Measurements from ENCODE around the gene ZFP69. TPM values are rescaled to one million over a fixed set of nuclear protein-coding genes. Genes with fewer than 3 reads are reported as not detected.

Gene ZFP69
- total RNA-seq, 1 experiment from 2014 or later = 7.1 TPM

DNA sequence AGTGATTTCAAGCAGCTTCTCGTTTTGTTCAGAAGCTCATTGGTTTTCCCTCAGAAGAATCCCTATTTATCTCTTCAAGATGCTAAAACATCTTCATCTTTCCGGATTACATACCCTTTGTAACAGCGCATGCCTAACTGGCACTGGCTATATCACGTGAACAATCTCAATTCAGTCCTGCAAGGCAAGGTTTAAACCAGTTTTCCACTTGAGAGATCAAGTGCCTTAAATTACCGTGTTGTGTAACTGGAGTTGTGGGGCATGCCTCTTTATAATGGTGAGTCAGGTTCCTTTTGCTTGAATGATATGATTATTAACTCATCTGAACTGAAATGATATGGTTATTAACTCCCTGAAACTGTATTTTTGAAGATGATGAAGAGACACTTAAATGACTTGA is 37.8 kb upstream of the ZFP69 start:
- Histone ChIP-seq H3K27me3 (replicated peaks; ENCODE audit: insufficient read depth, low read depth, low read length, poor library complexity) (no peaks in the 10 kb centered on the region), H3K9me3 (ENCODE audit: low read depth, low read length, poor library complexity, severe bottlenecking) (no peaks in the 10 kb centered on the region), H3K4me3 (ENCODE audit: low read depth, low read length, poor library complexity, severe bottlenecking) (no peak overlapping the region), H3K36me3 (ENCODE audit: insufficient read depth, low read length, poor library complexity, severe bottlenecking) (no peaks in the 10 kb centered on the region), H3K4me1 (ENCODE audit: insufficient read depth, low read length, poor library complexity, severe bottlenecking) (no peaks in the 10 kb centered on the region), H3K27ac (ENCODE audit: low read depth, low read length, poor library complexity, severe bottlenecking) (no peak overlapping the region)
- DNase-seq (ENCODE audit: low spot score) = no peak
- BruUV-seq (replicated peaks) = no TSS peak
- TF ChIP-seq EZH2 (IDR thresholded peaks at IDR 0.05; ENCODE audit: borderline replicate concordance, low read depth, low read length, poor library complexity, severe bottlenecking) = no peak
- TF ChIP-seq, protein P1, sequence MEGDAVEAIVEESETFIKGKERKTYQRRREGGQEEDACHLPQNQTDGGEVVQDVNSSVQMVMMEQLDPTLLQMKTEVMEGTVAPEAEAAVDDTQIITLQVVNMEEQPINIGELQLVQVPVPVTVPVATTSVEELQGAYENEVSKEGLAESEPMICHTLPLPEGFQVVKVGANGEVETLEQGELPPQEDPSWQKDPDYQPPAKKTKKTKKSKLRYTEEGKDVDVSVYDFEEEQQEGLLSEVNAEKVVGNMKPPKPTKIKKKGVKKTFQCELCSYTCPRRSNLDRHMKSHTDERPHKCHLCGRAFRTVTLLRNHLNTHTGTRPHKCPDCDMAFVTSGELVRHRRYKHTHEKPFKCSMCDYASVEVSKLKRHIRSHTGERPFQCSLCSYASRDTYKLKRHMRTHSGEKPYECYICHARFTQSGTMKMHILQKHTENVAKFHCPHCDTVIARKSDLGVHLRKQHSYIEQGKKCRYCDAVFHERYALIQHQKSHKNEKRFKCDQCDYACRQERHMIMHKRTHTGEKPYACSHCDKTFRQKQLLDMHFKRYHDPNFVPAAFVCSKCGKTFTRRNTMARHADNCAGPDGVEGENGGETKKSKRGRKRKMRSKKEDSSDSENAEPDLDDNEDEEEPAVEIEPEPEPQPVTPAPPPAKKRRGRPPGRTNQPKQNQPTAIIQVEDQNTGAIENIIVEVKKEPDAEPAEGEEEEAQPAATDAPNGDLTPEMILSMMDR (conservative IDR thresholded peaks at IDR 0.05; ENCODE audit: low read depth, low read length) = no peak
- ChIA-PET POLR2A (ENCODE audit: low non-redundant PET) (no interaction called here), CTCF (interaction anchor here (1.7 to 3.2 kb wide), 2 partner anchors 101 to 295 kb away, joined by 11 to 22 read pairs; no protein-coding TSS in a partner anchor)
- intact Hi-C loops (cut with micrococcal nuclease; ENCODE audit: unreplicated experiment) = loop anchor here (10.0 kb wide), 1 partner anchor 294 kb away; no protein-coding TSS in a partner anchor

DNA sequence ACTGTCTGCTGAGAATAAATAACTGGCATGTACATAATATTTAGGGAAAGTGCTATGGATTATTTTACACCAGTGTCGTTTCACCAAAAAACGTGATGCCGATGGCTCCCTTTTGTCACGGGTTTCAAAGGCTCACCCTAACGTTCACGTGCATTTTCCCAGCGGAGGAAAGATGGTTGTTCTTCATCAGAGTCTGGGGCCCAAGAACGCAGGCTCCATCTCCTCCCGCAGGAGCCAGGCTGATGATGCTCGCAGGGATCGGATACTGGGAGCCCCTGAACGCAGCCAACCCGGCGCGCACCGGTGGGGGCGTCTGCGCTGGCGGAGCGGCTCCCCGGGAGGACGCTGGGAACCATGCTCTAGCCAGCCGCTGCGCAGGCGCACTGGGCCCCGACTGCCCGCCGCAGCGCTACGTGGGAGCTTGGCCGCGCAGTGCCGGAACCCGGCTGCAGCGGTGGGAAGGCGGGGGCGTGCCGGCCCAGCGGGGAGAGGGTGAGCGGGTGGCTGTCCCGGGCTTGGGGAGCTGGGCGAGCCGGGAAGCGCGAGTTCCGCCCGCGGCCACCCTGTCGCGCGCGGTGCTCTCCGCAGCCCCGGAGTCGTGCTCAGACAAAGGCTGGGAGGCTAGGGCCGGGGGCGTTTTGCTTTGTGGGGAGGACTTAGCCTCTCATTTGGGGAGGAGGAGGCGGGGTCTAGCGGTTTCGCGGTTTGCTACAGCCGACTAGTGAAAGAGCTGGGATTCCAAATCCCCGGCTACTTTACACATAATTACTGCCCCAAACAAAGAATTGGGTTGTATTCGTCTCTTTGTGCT is 27.2 kb upstream of the ZFP69 start, which contains the start of gene ZFP69B:
TSS of gene ZFP69B (plus strand) at position 793 of the 811 bp plus-strand sequence. CDS start 486 bp downstream, outside the sequence.
- ChIA-PET CTCF (interaction anchor here (0.6 to 0.9 kb wide), 2 partner anchors 10 to 12 kb away, joined by 4 read pairs; no protein-coding TSS in a partner anchor), POLR2A (ENCODE audit: low non-redundant PET) (interaction anchor here (0.9 kb wide), 1 partner anchor 81 kb away, joined by 4 read pairs; the partner anchor contains the start of gene ZNF684)
- H3K27ac ChIP-seq (ENCODE audit: low read depth, low read length, poor library complexity, severe bottlenecking) = peak within 1 kb of the TSS; percentile 86
- peaks cover 8% of the 10 kb centered on the region for H3K4me1 ChIP-seq (ENCODE audit: insufficient read depth, low read length, poor library complexity, severe bottlenecking)
- TF ChIP-seq, protein P1 (conservative IDR thresholded peaks at IDR 0.05; ENCODE audit: low read depth, low read length) = no peak
- TF ChIP-seq EZH2 (IDR thresholded peaks at IDR 0.05; ENCODE audit: borderline replicate concordance, low read depth, low read length, poor library complexity, severe bottlenecking) = no peak
- DNase-seq (ENCODE audit: low spot score) = peak; percentile 96
- peak within 1 kb of the TSS; percentile 74 for H3K4me3 ChIP-seq (ENCODE audit: low read depth, low read length, poor library complexity, severe bottlenecking)
- intact Hi-C loops (cut with micrococcal nuclease; ENCODE audit: unreplicated experiment) = no loop called here
- H3K36me3 ChIP-seq (ENCODE audit: insufficient read depth, low read length, poor library complexity, severe bottlenecking) = peaks cover 20% of the 10 kb centered on the region
- no peaks in the 10 kb centered on the region for H3K27me3 ChIP-seq (replicated peaks; ENCODE audit: insufficient read depth, low read depth, low read length, poor library complexity)
- no TSS peak for BruUV-seq (replicated peaks)
- H3K9me3 ChIP-seq (ENCODE audit: low read depth, low read length, poor library complexity, severe bottlenecking) = peaks cover 16% of the 10 kb centered on the region

DNA sequence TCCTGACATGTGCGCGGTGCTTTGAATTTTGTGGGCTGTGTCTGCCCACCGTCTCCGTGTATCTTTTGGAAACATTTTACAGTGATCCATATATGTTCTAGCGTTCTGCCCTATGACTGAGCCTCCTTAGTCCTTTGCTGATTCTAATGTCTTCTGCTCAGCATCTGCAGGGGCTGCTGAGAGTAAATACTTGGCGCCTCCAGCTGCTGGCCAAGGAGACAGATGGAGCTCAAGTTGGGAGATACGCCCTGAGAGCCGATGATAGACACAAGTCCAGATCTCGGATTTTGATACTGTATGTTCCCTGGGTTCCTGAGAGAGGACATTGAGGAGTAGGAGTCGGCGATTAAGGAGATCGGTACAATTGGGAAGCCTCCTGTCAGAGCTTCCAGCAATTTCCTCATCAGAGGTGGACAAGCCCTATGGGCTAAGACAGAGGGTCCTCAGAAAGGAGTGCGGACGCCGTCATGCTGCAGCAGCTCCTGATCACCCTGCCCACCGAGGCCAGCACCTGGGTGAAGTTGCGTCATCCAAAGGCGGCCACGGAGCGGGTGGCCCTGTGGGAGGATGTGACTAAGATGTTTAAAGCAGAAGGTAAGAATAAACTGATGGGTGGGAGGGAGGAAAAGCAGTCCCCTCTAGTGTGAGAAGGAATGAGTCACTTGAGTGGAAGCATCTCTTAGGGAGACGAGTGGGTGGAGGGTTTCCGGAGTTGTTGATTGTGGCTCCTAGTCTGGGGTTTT is 26.4 kb upstream of the ZFP69 start:
- H3K4me3 ChIP-seq (ENCODE audit: low read depth, low read length, poor library complexity, severe bottlenecking) = peak overlapping the region; percentile 74
- H3K36me3 ChIP-seq (ENCODE audit: insufficient read depth, low read length, poor library complexity, severe bottlenecking) = peaks cover 26% of the 10 kb centered on the region
- DNase-seq (ENCODE audit: low spot score) = peak; percentile 83
- H3K27me3 ChIP-seq (replicated peaks; ENCODE audit: insufficient read depth, low read depth, low read length, poor library complexity) = no peaks in the 10 kb centered on the region
- TF ChIP-seq, protein P1 (conservative IDR thresholded peaks at IDR 0.05; ENCODE audit: low read depth, low read length) = no peak
- no peak for TF ChIP-seq EZH2 (IDR thresholded peaks at IDR 0.05; ENCODE audit: borderline replicate concordance, low read depth, low read length, poor library complexity, severe bottlenecking)
- intact Hi-C loops (cut with micrococcal nuclease; ENCODE audit: unreplicated experiment) = no loop called here
- H3K9me3 ChIP-seq (ENCODE audit: low read depth, low read length, poor library complexity, severe bottlenecking) = peaks cover 21% of the 10 kb centered on the region
- H3K4me1 ChIP-seq (ENCODE audit: insufficient read depth, low read length, poor library complexity, severe bottlenecking) = peaks cover 8% of the 10 kb centered on the region
- POLR2A ChIA-PET (ENCODE audit: low non-redundant PET) = interaction anchor here (0.9 kb wide), 1 partner anchor 81 kb away, joined by 4 read pairs; the partner anchor contains the start of gene ZNF684
- H3K27ac ChIP-seq (ENCODE audit: low read depth, low read length, poor library complexity, severe bottlenecking) = peak overlapping the region; percentile 86
- TSS peak; percentile 83 for BruUV-seq (replicated peaks)
- CTCF ChIA-PET = interaction anchor here (0.6 to 0.9 kb wide), 3 partner anchors 11 to 22 kb away, joined by 3 to 4 read pairs (median 4); no protein-coding TSS in a partner anchor

All from A673 (cell line).